Measurements from ENCODE around the gene TWIST2.

DNA sequence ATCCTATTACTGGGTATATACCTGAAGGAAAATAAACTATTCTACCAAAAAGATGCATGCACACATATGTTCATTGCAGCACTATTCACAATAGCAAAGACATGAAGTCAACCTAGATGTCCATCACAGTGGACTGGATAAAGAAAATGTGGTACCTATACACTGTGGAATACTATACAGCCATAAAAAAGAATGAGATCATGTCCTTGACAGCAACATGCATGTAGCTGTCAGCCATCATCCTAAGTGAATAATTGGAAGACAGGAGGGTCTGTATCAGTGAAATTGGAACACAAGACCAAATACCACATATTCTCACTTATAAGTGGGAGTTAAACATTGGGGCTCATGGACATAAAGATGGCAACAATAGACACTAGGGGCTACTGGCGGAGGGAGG lies 27.7 kb upstream of the TWIST2 start:
- TF ChIP-seq, protein P1, sequence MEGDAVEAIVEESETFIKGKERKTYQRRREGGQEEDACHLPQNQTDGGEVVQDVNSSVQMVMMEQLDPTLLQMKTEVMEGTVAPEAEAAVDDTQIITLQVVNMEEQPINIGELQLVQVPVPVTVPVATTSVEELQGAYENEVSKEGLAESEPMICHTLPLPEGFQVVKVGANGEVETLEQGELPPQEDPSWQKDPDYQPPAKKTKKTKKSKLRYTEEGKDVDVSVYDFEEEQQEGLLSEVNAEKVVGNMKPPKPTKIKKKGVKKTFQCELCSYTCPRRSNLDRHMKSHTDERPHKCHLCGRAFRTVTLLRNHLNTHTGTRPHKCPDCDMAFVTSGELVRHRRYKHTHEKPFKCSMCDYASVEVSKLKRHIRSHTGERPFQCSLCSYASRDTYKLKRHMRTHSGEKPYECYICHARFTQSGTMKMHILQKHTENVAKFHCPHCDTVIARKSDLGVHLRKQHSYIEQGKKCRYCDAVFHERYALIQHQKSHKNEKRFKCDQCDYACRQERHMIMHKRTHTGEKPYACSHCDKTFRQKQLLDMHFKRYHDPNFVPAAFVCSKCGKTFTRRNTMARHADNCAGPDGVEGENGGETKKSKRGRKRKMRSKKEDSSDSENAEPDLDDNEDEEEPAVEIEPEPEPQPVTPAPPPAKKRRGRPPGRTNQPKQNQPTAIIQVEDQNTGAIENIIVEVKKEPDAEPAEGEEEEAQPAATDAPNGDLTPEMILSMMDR (conservative IDR thresholded peaks at IDR 0.05; ENCODE audit: low read length), result no peak
- TF ChIP-seq EZH2phosphoT487 (IDR thresholded peaks at IDR 0.05; ENCODE audit: borderline replicate concordance), result no peak

Measured in Loucy (cell line).